ENCODE data around the gene MAML3.

GRCh38 chr4:139700568-139700967, 453.4 kb downstream of the MAML3 start:
- no peak for TF ChIP-seq POLR2A (IDR thresholded peaks at IDR 0.05; ENCODE audit: low read length)
- no peak for TF ChIP-seq GATA1 (IDR thresholded peaks at IDR 0.05; ENCODE audit: low read depth, low read length)
